PC-9 (cell line): ENCODE results near the gene SMOC2. TPM values are rescaled to one million over a fixed set of nuclear protein-coding genes. Genes with fewer than 3 reads are reported as not detected.

Source experiments
- BruUV-seq: library from RNA; stranded (reverse); fragments of 400-500 nt; replicated peaks from 2 replicates; lab custom pipeline; 2021; lab: Mats Ljungman, UMichigan
- CTCF ChIA-PET: fragments of 300-600 bp; sonication (Branson Sonifier 250); formaldehyde crosslinking; loops from one replicate; lab custom pipeline; 2022; ENCODE audit warnings: antibody characterized with exemption; lab: Charles Lee
- POLR2A ChIA-PET: fragments of 300-600 bp; sonication (Branson Sonifier 250); formaldehyde crosslinking; loops from one replicate; lab custom pipeline; 2022; ENCODE audit warnings: antibody characterized with exemption; ENCODE audit not compliant: unreplicated experiment; lab: Charles Lee
- DNase-seq, 2 experiments: peaks; one replicate each; pipeline versions ENCODE4 v3.0.0 to v3.0.0-alpha.2; 2015 to 2022; ENCODE audit warnings: mixed read lengths in 1 of 2
- H2AFZ ChIP-seq: fragments of 200-600 bp; sonication (generic); 2 replicates; pipeline ENCODE4 v1.8.1; 2017; ENCODE audit warnings: antibody characterized with exemption
- H3F3A ChIP-seq: fragments of 200-600 bp; sonication (generic); 2 replicates; pipeline ENCODE4 v1.8.1; 2017; ENCODE audit warnings: antibody characterized with exemption, mild to moderate bottlenecking, low read depth; ENCODE audit not compliant: insufficient read depth
- H3K27ac ChIP-seq: fragments of 200-600 bp; sonication (generic); 2 replicates; pipeline ENCODE4 v1.6.1; 2016; ENCODE audit warnings: mixed run types
- H3K27me3 ChIP-seq: fragments of 200-600 bp; sonication (generic); 2 replicates; pipeline ENCODE4 v1.6.1; 2016; ENCODE audit warnings: low read depth, mixed run types; ENCODE audit not compliant: insufficient read depth
- H3K36me3 ChIP-seq: fragments of 200-600 bp; sonication (generic); 2 replicates; pipeline ENCODE4 v1.6.1; 2016; ENCODE audit warnings: low read depth, mixed run types
- H3K4me1 ChIP-seq: fragments of 200-600 bp; sonication (generic); replicated peaks from 2 replicates; pipeline ENCODE4 v1.6.1; 2016; ENCODE audit warnings: mixed run types; ENCODE audit not compliant: insufficient read depth
- H3K4me2 ChIP-seq: fragments of 200-600 bp; sonication (generic); 2 replicates; pipeline ENCODE4 v1.6.1; 2017; ENCODE audit warnings: mixed run types
- H3K4me3 ChIP-seq: fragments of 200-600 bp; sonication (generic); 2 replicates; pipeline ENCODE4 v1.6.1; 2016; ENCODE audit warnings: mixed run types
- H3K79me2 ChIP-seq: fragments of 200-600 bp; sonication (generic); 2 replicates; pipeline ENCODE4 v1.6.1; 2017; ENCODE audit warnings: low read depth, mixed run types
- H3K9me2 ChIP-seq: fragments of 200-600 bp; sonication (generic); 2 replicates; pipeline ENCODE4 v1.8.1; 2017; ENCODE audit warnings: mild to moderate bottlenecking; ENCODE audit not compliant: insufficient read depth
- H3K9me3 ChIP-seq: fragments of 200-600 bp; sonication (generic); 2 replicates; pipeline ENCODE4 v1.8.1; 2016; ENCODE audit warnings: low read depth; ENCODE audit not compliant: insufficient read depth
- H4K20me1 ChIP-seq: fragments of 200-600 bp; sonication (generic); 2 replicates; pipeline ENCODE4 v1.8.1; 2017; ENCODE audit not compliant: insufficient read depth
- EZH2 ChIP-seq: fragments of 200-600 bp; sonication (generic); IDR thresholded peaks from 2 replicates; pipeline ENCODE4 v1.8.0; 2017; ENCODE audit warnings: antibody characterized with exemption, low read depth
- intact Hi-C: fragments of 100-400 bp; cut with micrococcal nuclease; formaldehyde crosslinking; loops from one replicate; pipeline ENCODE4 v1.10.0; 2022; ENCODE audit not compliant: unreplicated experiment
- total RNA-seq: library from RNA; stranded (reverse); gene quantifications from 2 replicates; pipeline ENCODE4 v1.2.3, GENCODE V29; 2021
- TF ChIP-seq, protein P1 (sequence below): fragments of 200-600 bp; sonication (generic); conservative IDR thresholded peaks from 2 replicates; pipeline ENCODE4 v1.6.1; 2017; ENCODE audit warnings: mixed run types, antibody characterized with exemption, mild to moderate bottlenecking, moderate library complexity

The SMOC2 gene
- total RNA-seq, 1 experiment from 2014 or later, result not detected

DNA sequence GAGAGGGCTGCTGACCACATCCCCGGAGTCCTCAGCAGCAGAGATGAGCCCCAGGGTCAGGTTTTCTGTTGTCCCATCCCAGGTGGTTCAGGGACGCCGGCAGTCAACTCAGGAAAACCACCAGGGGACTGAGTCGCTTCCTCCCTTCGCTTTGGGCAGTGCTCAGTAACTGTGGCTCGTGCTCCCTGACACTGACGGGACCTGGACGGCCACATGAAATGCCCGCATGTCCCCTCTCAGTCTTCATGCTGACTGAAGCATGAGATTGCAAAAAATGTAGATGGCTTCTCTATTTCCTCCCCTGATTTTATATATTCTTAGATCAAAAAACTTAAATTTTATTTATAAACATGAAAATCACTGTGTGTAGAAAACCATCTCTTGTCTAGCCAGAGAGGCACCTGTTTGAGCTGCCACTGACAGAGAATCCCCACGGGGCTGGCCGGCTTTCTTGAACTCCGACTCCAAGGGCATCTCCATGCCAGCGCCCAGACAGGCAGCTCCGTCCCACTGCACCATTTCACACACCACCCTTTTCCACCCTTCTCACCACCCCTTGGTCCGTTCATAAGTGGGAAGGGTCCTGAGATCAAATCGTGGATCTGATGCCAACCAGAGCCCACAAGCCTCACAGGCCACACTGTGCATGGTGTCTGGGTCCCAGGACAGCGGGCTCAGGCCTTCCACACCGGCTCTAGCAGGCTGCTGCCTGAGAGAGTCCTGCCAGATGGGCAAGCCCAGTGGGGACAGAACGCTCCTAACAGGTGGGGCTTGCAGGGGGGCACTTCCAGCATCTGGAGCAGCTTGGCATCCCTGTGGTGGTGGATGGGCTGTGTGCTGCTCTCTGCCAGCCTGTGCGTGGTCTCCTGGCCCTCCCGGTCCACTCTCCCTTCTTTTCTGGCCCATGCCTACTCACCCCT is 98.2 kb downstream of the SMOC2 start:
- Histone ChIP-seq H3K4me1 (no peaks in the 10 kb centered on the region), H2AFZ (no peak overlapping the region), H4K20me1 (no peaks in the 10 kb centered on the region), H3K4me2 (no peak overlapping the region), H3K9me3 (no peaks in the 10 kb centered on the region), H3K9me2 (no peaks in the 10 kb centered on the region), H3K79me2 (no peaks in the 10 kb centered on the region), H3K4me3 (no peak overlapping the region), H3K27ac (no peak overlapping the region), H3F3A (no peaks in the 10 kb centered on the region), H3K36me3 (no peaks in the 10 kb centered on the region), H3K27me3 (peaks cover 67% of the 10 kb centered on the region)
- no TSS peak for BruUV-seq
- ChIA-PET CTCF (no interaction called here), POLR2A (no interaction called here)
- no peak for DNase-seq
- TF ChIP-seq, protein P1, sequence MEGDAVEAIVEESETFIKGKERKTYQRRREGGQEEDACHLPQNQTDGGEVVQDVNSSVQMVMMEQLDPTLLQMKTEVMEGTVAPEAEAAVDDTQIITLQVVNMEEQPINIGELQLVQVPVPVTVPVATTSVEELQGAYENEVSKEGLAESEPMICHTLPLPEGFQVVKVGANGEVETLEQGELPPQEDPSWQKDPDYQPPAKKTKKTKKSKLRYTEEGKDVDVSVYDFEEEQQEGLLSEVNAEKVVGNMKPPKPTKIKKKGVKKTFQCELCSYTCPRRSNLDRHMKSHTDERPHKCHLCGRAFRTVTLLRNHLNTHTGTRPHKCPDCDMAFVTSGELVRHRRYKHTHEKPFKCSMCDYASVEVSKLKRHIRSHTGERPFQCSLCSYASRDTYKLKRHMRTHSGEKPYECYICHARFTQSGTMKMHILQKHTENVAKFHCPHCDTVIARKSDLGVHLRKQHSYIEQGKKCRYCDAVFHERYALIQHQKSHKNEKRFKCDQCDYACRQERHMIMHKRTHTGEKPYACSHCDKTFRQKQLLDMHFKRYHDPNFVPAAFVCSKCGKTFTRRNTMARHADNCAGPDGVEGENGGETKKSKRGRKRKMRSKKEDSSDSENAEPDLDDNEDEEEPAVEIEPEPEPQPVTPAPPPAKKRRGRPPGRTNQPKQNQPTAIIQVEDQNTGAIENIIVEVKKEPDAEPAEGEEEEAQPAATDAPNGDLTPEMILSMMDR, result no peak
- no peak for TF ChIP-seq EZH2
- intact Hi-C loops, result no loop called here

DNA sequence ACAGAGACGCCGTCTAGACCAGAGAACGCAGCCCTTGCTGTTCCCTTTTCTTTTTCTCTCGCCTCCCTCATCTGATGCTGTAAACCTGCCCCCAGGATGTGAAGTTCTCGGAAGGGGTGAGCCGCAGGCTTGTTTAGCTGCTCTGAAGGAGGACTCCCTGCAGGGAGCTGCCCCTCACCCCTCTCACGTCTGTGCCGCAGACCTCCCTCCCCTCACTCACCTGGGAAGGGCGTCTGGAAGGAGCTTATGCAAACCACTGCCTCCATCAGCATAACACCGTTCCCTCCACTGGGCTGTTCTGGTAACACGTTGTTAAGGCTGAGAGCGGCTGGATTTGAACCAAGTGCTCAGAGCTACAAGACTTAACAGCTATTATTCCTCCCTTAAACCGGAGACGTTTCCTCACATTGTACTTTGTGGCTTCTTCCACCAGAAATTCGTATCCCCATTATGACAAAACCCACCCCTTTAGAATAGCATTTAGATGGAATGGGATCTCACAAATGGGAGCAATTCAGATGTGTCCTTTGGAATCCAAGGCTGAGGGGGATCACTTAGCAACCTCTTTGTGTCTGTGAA is 99.8 kb downstream of the SMOC2 start:
- no peaks in the 10 kb centered on the region for H3K4me1 ChIP-seq
- H2AFZ ChIP-seq, result no peak overlapping the region
- H3K79me2 ChIP-seq, result no peaks in the 10 kb centered on the region
- H4K20me1 ChIP-seq, result no peaks in the 10 kb centered on the region
- no peak for TF ChIP-seq EZH2
- TF ChIP-seq, protein P1, result no peak
- no peaks in the 10 kb centered on the region for H3K36me3 ChIP-seq
- POLR2A ChIA-PET, result no interaction called here
- H3K27me3 ChIP-seq, result peaks cover 77% of the 10 kb centered on the region
- H3K9me2 ChIP-seq, result no peaks in the 10 kb centered on the region
- BruUV-seq, result no TSS peak
- CTCF ChIA-PET, result no interaction called here
- no peak overlapping the region for H3K4me2 ChIP-seq
- no peaks in the 10 kb centered on the region for H3F3A ChIP-seq
- no peaks in the 10 kb centered on the region for H3K9me3 ChIP-seq
- no peak for DNase-seq
- no peak overlapping the region for H3K4me3 ChIP-seq
- no peak overlapping the region for H3K27ac ChIP-seq
- intact Hi-C loops, result no loop called here

DNA sequence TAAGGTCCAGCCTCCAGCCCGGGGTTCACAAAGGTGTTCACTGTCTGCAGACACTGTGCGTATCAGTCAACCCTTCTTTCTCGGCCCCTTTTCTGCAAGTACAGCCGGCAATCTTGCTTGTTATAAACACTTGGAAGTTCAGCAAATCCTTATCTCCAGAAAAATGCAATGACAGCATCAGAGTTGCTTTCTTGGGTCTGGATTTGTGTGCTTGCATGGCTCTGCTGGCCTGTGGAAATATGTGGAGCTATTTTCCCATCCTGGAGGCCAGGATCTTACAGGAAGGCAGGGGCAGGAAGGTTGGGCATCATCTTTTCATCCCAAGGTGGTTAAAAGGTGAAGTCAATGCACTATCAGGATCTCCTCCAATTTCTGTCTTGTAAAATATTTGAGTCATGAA is 100.3 kb downstream of the SMOC2 start:
- Histone ChIP-seq H3K4me2 (no peak overlapping the region), H2AFZ (no peak overlapping the region), H3K27me3 (peaks cover 79% of the 10 kb centered on the region), H3K9me3 (no peaks in the 10 kb centered on the region), H3K4me3 (no peak overlapping the region), H3K36me3 (no peaks in the 10 kb centered on the region), H3K9me2 (no peaks in the 10 kb centered on the region), H4K20me1 (no peaks in the 10 kb centered on the region), H3K79me2 (no peaks in the 10 kb centered on the region), H3K27ac (no peak overlapping the region), H3K4me1 (no peaks in the 10 kb centered on the region), H3F3A (no peaks in the 10 kb centered on the region)
- POLR2A ChIA-PET, result no interaction called here
- BruUV-seq, result no TSS peak
- DNase-seq, result no peak
- intact Hi-C loops, result no loop called here
- TF ChIP-seq, protein P1, result no peak
- TF ChIP-seq EZH2, result no peak
- CTCF ChIA-PET, result no interaction called here
